GM19468 (cell line): ENCODE results near the gene ALKBH3.
A peak's percentile ranks its signal among the peaks of the same experiment; 100 is the strongest.

Source experiments
- ATAC-seq: cut with Tn5 transposase; IDR thresholded peaks from one replicate; pipeline ENCODE4 v1.9.1; 2021; ENCODE audit warnings: mild to moderate bottlenecking, moderate library complexity, moderate number of reproducible peaks; ENCODE audit not compliant: unreplicated experiment; ENCODE audit errors: extremely low read depth

Gene ALKBH3

GRCh38 chr11:43880640-43881159 lies at the start of gene ALKBH3:
Gene ALKBH3 (plus strand): TSS chr11:43880831. CDS start chr11:43882653, 1,822 bp downstream.
- ATAC-seq, result peak; percentile 82

GRCh38 chr11:43830928-43831440 lies 49.6 kb upstream of the ALKBH3 start:
- ATAC-seq, result no peak

GRCh38 chr11:43832536-43832935 lies 48.1 kb upstream of the ALKBH3 start:
- no peak for ATAC-seq

GRCh38 chr11:43833657-43834073 lies 47.0 kb upstream of the ALKBH3 start:
- ATAC-seq, result no peak

GRCh38 chr11:43834286-43834685 lies 46.3 kb upstream of the ALKBH3 start:
- ATAC-seq, result no peak

GRCh38 chr11:43835104-43835503 lies 45.5 kb upstream of the ALKBH3 start:
- no peak for ATAC-seq

- ATAC-seq, result no peak
These were observed 42.8 kb upstream of the ALKBH3 start for GRCh38 chr11:43837879-43838278.

GRCh38 chr11:43842021-43842420 lies 38.6 kb upstream of the ALKBH3 start:
- ATAC-seq, result no peak

- ATAC-seq, result no peak
These were observed 34.8 kb upstream of the ALKBH3 start for GRCh38 chr11:43845816-43846215.

- ATAC-seq, result peak; percentile 76
These were observed 28.5 kb upstream of the ALKBH3 start for GRCh38 chr11:43852057-43852636.

- ATAC-seq, result no peak
These were observed 26.9 kb upstream of the ALKBH3 start for GRCh38 chr11:43853781-43854180.

GRCh38 chr11:43856993-43857392 lies 23.6 kb upstream of the ALKBH3 start:
- no peak for ATAC-seq

GRCh38 chr11:43861141-43861540 lies 19.5 kb upstream of the ALKBH3 start:
- no peak for ATAC-seq

- no peak for ATAC-seq
These were observed 14.1 kb upstream of the ALKBH3 start for GRCh38 chr11:43866520-43866919.

- ATAC-seq, result no peak
These were observed 13.7 kb upstream of the ALKBH3 start for GRCh38 chr11:43866969-43867368.

- ATAC-seq, result peak; percentile 100
These were observed 11.6 kb upstream of the ALKBH3 start for GRCh38 chr11:43868852-43869567.

- ATAC-seq, result no peak
These were observed 9.6 kb upstream of the ALKBH3 start for GRCh38 chr11:43871051-43871450.

GRCh38 chr11:43872995-43873394 lies 7.6 kb upstream of the ALKBH3 start:
- no peak for ATAC-seq

- no peak for ATAC-seq
These were observed 6.6 kb upstream of the ALKBH3 start for GRCh38 chr11:43874078-43874477.

GRCh38 chr11:43874738-43875137 lies 5.9 kb upstream of the ALKBH3 start:
- ATAC-seq, result no peak

GRCh38 chr11:43879789-43880639 lies 617 bp upstream of the ALKBH3 start:
- ATAC-seq, result no peak
